ENCODE measurements around the gene AQP5.

The AQP5 gene

GRCh38 chr12:50006754-50007442 is 45.2 kb downstream of the AQP5 start:
- no peak for TF ChIP-seq CTCF (IDR thresholded peaks at IDR 0.05; ENCODE audit: low read depth, low read length, missing control alignments)
- in situ Hi-C loops (cut with HindIII; ENCODE audit: low pct_ligation_motif_present, low sequenced_read_pairs), result no loop called here
- no peak overlapping the region for H3K27ac ChIP-seq

GRCh38 chr12:50013361-50014147 is 51.9 kb downstream of the AQP5 start:
- no peak for DNase-seq
- H3K4me3 ChIP-seq (ENCODE audit: low read depth, low read length), result no peak overlapping the region
- TF ChIP-seq CTCF (IDR thresholded peaks at IDR 0.05; ENCODE audit: low read depth, low read length, missing control alignments), result no peak
- H3K27me3 ChIP-seq (replicated peaks), result no peaks in the 10 kb centered on the region
- H3K27ac ChIP-seq, result no peak overlapping the region
- no peaks in the 10 kb centered on the region for H3K36me3 ChIP-seq (replicated peaks)
- in situ Hi-C loops (cut with HindIII; ENCODE audit: low pct_ligation_motif_present, low sequenced_read_pairs), result no loop called here

More at GRCh38 chr12:50006754-50007442, 45.2 kb downstream of the AQP5 start:
- H3K4me3 ChIP-seq (ENCODE audit: low read depth, low read length), result no peak overlapping the region
- DNase-seq, result no peak
- no peaks in the 10 kb centered on the region for H3K27me3 ChIP-seq (replicated peaks)
- no peaks in the 10 kb centered on the region for H3K36me3 ChIP-seq (replicated peaks)

- in situ Hi-C loops (cut with HindIII; ENCODE audit: low pct_ligation_motif_present, low sequenced_read_pairs), result no loop called here
- Histone ChIP-seq H3K27me3 (replicated peaks) (no peaks in the 10 kb centered on the region), H3K4me3 (ENCODE audit: low read depth, low read length) (no peak overlapping the region), H3K27ac (no peak overlapping the region), H3K36me3 (replicated peaks) (no peaks in the 10 kb centered on the region)
- no peak for DNase-seq
- TF ChIP-seq CTCF (IDR thresholded peaks at IDR 0.05; ENCODE audit: low read depth, low read length, missing control alignments), result no peak
Observed at GRCh38 chr12:50014342-50014741, 52.7 kb downstream of the AQP5 start.
